Omental fat pad (tissue), 4 donors: Measurements from ENCODE around the gene ABCC1. TPM values are rescaled to one million over a fixed set of nuclear protein-coding genes. Genes with fewer than 3 reads are reported as not detected.

ENCODE experiments used
- ATAC-seq: fragments of 150-250 bp; one replicate; pipeline ENCODE4 v1.9.1; 2016; ENCODE audit warnings: mild to moderate bottlenecking, moderate library complexity; ENCODE audit not compliant: low FRiP score
- DNase-seq: peaks from one replicate; pipeline ENCODE4 v3.0.0-alpha.2; 2019; ENCODE audit warnings: low spot score
- total RNA-seq, 4 donors: library from RNA; depleted of rRNA; stranded (reverse); fragments of >200 nt; gene quantifications; one replicate each; pipeline ENCODE4 v1.1.0, GENCODE V29; 2016
- TF ChIP-seq, protein P1 (sequence below), 3 donors: fragments of 450-650 bp; IDR thresholded peaks; one replicate each; pipeline ENCODE4 v1.5.1; 2016 to 2017; ENCODE audit warnings: antibody characterized with exemption in 3 of 3, mild to moderate bottlenecking in 3 of 3, moderate library complexity in 2 of 3

The ABCC1 gene
- total RNA-seq, 4 donors from 2014 or later, result 21.8 to 53.2 (median 36.3) TPM

GRCh38 chr16:16124974-16125373 is 175.6 kb downstream of the ABCC1 start:
- no peak for DNase-seq
- TF ChIP-seq, protein P1, sequence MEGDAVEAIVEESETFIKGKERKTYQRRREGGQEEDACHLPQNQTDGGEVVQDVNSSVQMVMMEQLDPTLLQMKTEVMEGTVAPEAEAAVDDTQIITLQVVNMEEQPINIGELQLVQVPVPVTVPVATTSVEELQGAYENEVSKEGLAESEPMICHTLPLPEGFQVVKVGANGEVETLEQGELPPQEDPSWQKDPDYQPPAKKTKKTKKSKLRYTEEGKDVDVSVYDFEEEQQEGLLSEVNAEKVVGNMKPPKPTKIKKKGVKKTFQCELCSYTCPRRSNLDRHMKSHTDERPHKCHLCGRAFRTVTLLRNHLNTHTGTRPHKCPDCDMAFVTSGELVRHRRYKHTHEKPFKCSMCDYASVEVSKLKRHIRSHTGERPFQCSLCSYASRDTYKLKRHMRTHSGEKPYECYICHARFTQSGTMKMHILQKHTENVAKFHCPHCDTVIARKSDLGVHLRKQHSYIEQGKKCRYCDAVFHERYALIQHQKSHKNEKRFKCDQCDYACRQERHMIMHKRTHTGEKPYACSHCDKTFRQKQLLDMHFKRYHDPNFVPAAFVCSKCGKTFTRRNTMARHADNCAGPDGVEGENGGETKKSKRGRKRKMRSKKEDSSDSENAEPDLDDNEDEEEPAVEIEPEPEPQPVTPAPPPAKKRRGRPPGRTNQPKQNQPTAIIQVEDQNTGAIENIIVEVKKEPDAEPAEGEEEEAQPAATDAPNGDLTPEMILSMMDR (IDR thresholded peaks at IDR 0.05), result no peak
- ATAC-seq, result no peak

- TF ChIP-seq, protein P1 (IDR thresholded peaks at IDR 0.05), result no peak
- DNase-seq, result no peak
- ATAC-seq, result no peak
Measured at GRCh38 chr16:16126896-16127295, 177.5 kb downstream of the ABCC1 start.

GRCh38 chr16:16127469-16128116 is 178.2 kb downstream of the ABCC1 start:
- TF ChIP-seq, protein P1 (IDR thresholded peaks at IDR 0.05), result peak in 2 of 3 donors; percentile 41 to 44
- DNase-seq, result peak; percentile 46
- peak; percentile 68 for ATAC-seq

GRCh38 chr16:16131204-16131603 is 181.8 kb downstream of the ABCC1 start:
- DNase-seq, result no peak
- TF ChIP-seq, protein P1 (IDR thresholded peaks at IDR 0.05), result no peak
- no peak for ATAC-seq

DNA sequence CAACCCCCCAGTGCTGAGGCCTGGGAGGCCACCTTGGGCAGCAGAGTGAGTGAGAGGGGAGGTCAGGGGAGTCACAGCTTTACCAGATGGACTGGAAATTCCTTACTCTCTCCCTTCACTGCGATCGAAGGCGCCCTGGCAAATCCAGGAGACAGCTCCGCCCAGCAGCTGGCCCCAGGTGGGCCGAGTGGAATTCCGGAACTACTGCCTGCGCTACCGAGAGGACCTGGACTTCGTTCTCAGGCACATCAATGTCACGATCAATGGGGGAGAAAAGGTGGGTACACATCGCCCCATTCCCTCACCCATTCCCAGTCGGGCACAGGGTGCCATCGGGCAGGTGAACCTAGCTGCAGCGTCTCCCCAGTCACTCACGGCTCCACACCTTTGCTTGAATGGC is 182.2 kb downstream of the ABCC1 start:
- TF ChIP-seq, protein P1 (IDR thresholded peaks at IDR 0.05), result no peak
- ATAC-seq, result no peak

DNA sequence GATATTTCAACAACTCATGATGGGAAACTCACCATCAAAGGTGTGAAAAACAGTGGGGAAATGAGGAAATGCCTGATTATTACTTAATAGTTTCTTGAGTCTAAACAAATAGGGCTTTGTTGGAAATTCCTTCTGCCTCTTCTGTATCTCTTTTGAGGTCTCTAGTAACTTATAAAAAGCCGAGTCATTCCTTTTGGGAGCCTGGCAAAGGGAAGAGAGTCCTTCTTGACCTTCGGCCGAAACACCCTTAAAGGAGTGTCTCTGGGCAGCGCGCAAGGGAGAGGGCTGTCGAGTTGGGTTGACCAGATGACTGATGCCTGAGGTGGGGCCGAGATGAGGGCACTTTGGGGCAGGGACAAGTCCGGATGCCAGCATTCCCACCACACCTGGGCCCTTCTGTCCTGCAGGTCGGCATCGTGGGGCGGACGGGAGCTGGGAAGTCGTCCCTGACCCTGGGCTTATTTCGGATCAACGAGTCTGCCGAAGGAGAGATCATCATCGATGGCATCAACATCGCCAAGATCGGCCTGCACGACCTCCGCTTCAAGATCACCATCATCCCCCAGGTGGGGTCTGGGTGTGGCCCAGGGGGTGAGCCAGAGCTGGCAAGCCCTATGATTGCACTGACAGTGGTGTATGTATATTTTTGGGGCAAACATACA is 184.7 kb downstream of the ABCC1 start:
- DNase-seq (no peak), ATAC-seq (no peak)
- TF ChIP-seq, protein P1 (IDR thresholded peaks at IDR 0.05), result no peak

More for the DNA sequence above, 182.2 kb downstream of the ABCC1 start:
- DNase-seq, result no peak

- no peak for DNase-seq
- TF ChIP-seq, protein P1 (IDR thresholded peaks at IDR 0.05), result no peak
- no peak for ATAC-seq
Measured at GRCh38 chr16:16136588-16136987, 187.2 kb downstream of the ABCC1 start.
